ENCODE data around the gene HOXB6.

GRCh38 chr17:48549281-48549630 is 55.5 kb downstream of the HOXB6 start:
- TF ChIP-seq CTCF (IDR thresholded peaks at IDR 0.05) (no peak), POLR2A (IDR thresholded peaks at IDR 0.05) (no peak)

Measured in lower leg skin (tissue), 3 donors.